A549 (cell line): ENCODE measurements around the gene C2CD2.
"Not testable (repeated sequence)": the region's sequence is repeated elsewhere in the genome, so short reads cannot be mapped to it uniquely, and the experiment has no call there.

Experiments
- FOSL2 ChIP-seq, 2 experiments: fragments of 450-650 bp in 1 of 2; fragments of >200 bp in 1 of 2; sonication (Bioruptor Twin) in 1 of 2; formaldehyde crosslinking; IDR thresholded peaks; 2 replicates each; pipeline versions ENCODE4 v1.5.0 to v1.6.1; 2016 to 2020; ENCODE audit warnings: mild to moderate bottlenecking in 1 of 2, moderate library complexity in 1 of 2
- POLR2A ChIP-seq: IDR thresholded peaks from 2 replicates; pipeline ENCODE4 v1.6.1; 2012; ENCODE audit warnings: mild to moderate bottlenecking, low read length
- ZSCAN20 ChIP-seq: fragments of 250-450 bp; sonication (Bioruptor Pico); IDR thresholded peaks from 2 replicates; pipeline ENCODE4 v1.8.0; 2022; ENCODE audit warnings: mild to moderate bottlenecking, moderate library complexity
- TF ChIP-seq, protein P1 (sequence below): fragments of >200 bp; sonication (Bioruptor Twin); formaldehyde crosslinking; IDR thresholded peaks from 3 replicates; pipeline ENCODE4 v1.5.1; 2016
- TF ChIP-seq, protein P2 (sequence below): IDR thresholded peaks from 2 replicates; pipeline ENCODE4 v1.6.1; 2012

- TF ChIP-seq FOSL2 (IDR thresholded peaks at IDR 0.05); FOSL2 (CRISPR knock-in tag; IDR thresholded peaks at IDR 0.05); POLR2A; ZSCAN20 (CRISPR knock-in tag): not testable (repeated sequence)
- TF ChIP-seq, protein P1, sequence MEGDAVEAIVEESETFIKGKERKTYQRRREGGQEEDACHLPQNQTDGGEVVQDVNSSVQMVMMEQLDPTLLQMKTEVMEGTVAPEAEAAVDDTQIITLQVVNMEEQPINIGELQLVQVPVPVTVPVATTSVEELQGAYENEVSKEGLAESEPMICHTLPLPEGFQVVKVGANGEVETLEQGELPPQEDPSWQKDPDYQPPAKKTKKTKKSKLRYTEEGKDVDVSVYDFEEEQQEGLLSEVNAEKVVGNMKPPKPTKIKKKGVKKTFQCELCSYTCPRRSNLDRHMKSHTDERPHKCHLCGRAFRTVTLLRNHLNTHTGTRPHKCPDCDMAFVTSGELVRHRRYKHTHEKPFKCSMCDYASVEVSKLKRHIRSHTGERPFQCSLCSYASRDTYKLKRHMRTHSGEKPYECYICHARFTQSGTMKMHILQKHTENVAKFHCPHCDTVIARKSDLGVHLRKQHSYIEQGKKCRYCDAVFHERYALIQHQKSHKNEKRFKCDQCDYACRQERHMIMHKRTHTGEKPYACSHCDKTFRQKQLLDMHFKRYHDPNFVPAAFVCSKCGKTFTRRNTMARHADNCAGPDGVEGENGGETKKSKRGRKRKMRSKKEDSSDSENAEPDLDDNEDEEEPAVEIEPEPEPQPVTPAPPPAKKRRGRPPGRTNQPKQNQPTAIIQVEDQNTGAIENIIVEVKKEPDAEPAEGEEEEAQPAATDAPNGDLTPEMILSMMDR: not testable (repeated sequence)
- TF ChIP-seq, protein P2, sequence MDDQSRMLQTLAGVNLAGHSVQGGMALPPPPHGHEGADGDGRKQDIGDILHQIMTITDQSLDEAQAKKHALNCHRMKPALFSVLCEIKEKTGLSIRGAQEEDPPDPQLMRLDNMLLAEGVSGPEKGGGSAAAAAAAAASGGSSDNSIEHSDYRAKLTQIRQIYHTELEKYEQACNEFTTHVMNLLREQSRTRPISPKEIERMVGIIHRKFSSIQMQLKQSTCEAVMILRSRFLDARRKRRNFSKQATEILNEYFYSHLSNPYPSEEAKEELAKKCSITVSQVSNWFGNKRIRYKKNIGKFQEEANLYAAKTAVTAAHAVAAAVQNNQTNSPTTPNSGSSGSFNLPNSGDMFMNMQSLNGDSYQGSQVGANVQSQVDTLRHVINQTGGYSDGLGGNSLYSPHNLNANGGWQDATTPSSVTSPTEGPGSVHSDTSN: not testable (repeated sequence)
Measured at GRCh38 chr21:41994613-41995012, 40.8 kb upstream of the C2CD2 start.
